Ammon's horn (tissue), 1 donor: ENCODE results near the gene BORA.
"Not testable (repeated sequence)": the region's sequence is repeated elsewhere in the genome, so short reads cannot be mapped to it uniquely, and the experiment has no call there.

Experiments
- DNase-seq: peaks from one replicate; pipeline ENCODE4 v3.0.0-alpha.2; 2016; ENCODE audit warnings: low spot score

BORA gene

DNA sequence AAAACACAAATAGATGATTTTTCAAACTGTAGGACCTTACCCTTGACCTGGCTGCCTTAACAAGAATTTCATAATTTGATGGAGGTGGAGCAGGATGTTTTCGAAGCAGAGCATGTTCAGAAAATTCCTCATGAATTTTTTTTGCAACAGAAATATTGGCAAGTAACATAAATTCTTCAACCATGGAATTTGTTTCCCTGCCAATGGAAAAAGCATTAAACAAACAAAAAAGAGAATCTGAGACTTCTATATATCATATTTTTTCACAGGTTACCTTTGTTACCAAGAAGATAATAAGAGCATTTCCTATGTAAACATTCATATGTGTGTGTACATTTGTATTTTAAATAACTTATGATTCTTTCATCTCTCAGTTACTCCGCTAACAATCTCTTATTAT is 35.7 kb downstream of the BORA start:
- no peak for DNase-seq

GRCh38 chr13:72774019-72774418 is 46.3 kb downstream of the BORA start:
- DNase-seq: no peak

GRCh38 chr13:72781451-72782439 is 54.0 kb downstream of the BORA start, which contains the start of the genes DIS3 and PIBF1:
TSS of gene DIS3 (minus strand) at chr13:72781900. CDS start at chr13:72781832, 68 bp downstream.
TSS of gene PIBF1 (plus strand) at chr13:72782133. CDS start at chr13:72783470, 1,337 bp downstream.
- peak; percentile 98 for DNase-seq

- DNase-seq: no peak
Measured at GRCh38 chr13:72782717-72783116, 55.0 kb downstream of the BORA start.

GRCh38 chr13:72784679-72785078 is 57.0 kb downstream of the BORA start:
- DNase-seq: not testable (repeated sequence)

GRCh38 chr13:72788831-72789230 is 61.1 kb downstream of the BORA start:
- DNase-seq: no peak

GRCh38 chr13:72792640-72793039 is 64.9 kb downstream of the BORA start:
- DNase-seq: no peak

DNA sequence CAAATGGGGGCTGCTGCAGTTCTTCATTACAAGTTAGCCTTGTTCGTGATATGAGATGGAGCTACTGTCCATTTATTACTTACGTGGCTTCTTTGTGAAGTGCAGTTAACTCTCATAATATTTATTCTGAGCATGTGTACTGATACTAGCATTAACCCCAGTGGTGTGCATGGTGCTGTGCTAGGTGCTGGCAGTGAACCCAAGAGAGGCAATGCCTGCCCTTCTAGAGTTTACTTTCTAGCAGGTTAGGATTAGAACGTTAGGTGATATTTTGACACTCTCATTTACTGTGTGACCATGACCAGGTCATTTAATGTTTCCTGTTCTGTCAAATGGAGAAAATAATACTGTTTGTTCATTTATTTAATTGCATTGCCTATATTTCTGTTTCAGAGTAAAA is 71.1 kb downstream of the BORA start:
- DNase-seq: no peak

- no peak for DNase-seq
Measured at GRCh38 chr13:72804301-72804700, 76.6 kb downstream of the BORA start.
